ENCODE measurements around the gene ZNF649. TPM values are rescaled to one million over a fixed set of nuclear protein-coding genes. Genes with fewer than 3 reads are reported as not detected.

ZNF649 gene
- total and polyA plus RNA-seq, 2 donors from 2014 or later, result 4.9 to 16.2 TPM

GRCh38 chr19:51927859-51928258 lies 23.0 kb upstream of the ZNF649 start:
- H3K27me3 ChIP-seq (ENCODE audit: control insufficient read depth, insufficient read depth, low read length), result no peaks in the 10 kb centered on the region
- no peak for TF ChIP-seq CTCF (IDR thresholded peaks at IDR 0.05; ENCODE audit: borderline replicate concordance, extremely low read depth, insufficient read depth)
- peaks cover 0 to 4% (median 0%) of the 10 kb centered on the region in 3 donors for H3K9me3 ChIP-seq (ENCODE audit: control insufficient read depth in 2 of 3, insufficient read depth in 1 of 3, low read length in 3 of 3)
- H3K4me3 ChIP-seq (ENCODE audit: low read length in 3 of 3), result peak overlapping the region; percentile 79 to 100 (median 83)
- peak in 1 of 5 donors; percentile 37 for DNase-seq
- H3K9ac ChIP-seq (ENCODE audit: low read length in 3 of 3), result peak overlapping the region; percentile 74 to 100 (median 82)
- intact Hi-C loops (cut with DNase I), result no loop called here
- H3K27ac ChIP-seq (ENCODE audit: low read depth in 2 of 2, low read length in 2 of 2), result peak overlapping the region in 1 of 2 donors; percentile 97
- peaks cover 0 to 6% (median 0%) of the 10 kb centered on the region in 3 donors for H3K4me1 ChIP-seq (ENCODE audit: control insufficient read depth in 2 of 3, insufficient read depth in 2 of 3, low read depth in 1 of 3, low read length in 3 of 3)
- no peak for FAIRE-seq
- H3K36me3 ChIP-seq (ENCODE audit: control insufficient read depth in 2 of 3, insufficient read depth in 3 of 3, low read length in 3 of 3), result peaks cover 0 to 4% (median 2%) of the 10 kb centered on the region in 3 donors

GRCh38 chr19:51926784-51927741 lies 22.2 kb upstream of the ZNF649 start, which contains the start of gene ZNF613:
ZNF613 (plus strand) TSS chr19:51927472; CDS start chr19:51936221, 8,749 bp downstream.
- peak within 1 kb of the TSS; percentile 79 to 100 (median 83) for H3K4me3 ChIP-seq (ENCODE audit: low read length in 3 of 3)
- H3K9me3 ChIP-seq (ENCODE audit: control insufficient read depth in 2 of 3, insufficient read depth in 1 of 3, low read length in 3 of 3), result peaks cover 0 to 8% (median 6%) of the 10 kb centered on the region in 3 donors
- no peaks in the 10 kb centered on the region for H3K27me3 ChIP-seq (ENCODE audit: control insufficient read depth, insufficient read depth, low read length)
- H3K27ac ChIP-seq (ENCODE audit: low read depth in 2 of 2, low read length in 2 of 2), result peak within 1 kb of the TSS; percentile 86 to 97
- peaks cover 0 to 6% (median 0%) of the 10 kb centered on the region in 3 donors for H3K4me1 ChIP-seq (ENCODE audit: control insufficient read depth in 2 of 3, insufficient read depth in 2 of 3, low read depth in 1 of 3, low read length in 3 of 3)
- H3K36me3 ChIP-seq (ENCODE audit: control insufficient read depth in 2 of 3, insufficient read depth in 3 of 3, low read length in 3 of 3), result peaks cover 0 to 3% (median 2%) of the 10 kb centered on the region in 3 donors
- peak; percentile 31 for TF ChIP-seq CTCF (IDR thresholded peaks at IDR 0.05; ENCODE audit: borderline replicate concordance, extremely low read depth, insufficient read depth)
- peak within 1 kb of the TSS; percentile 74 to 100 (median 82) for H3K9ac ChIP-seq (ENCODE audit: low read length in 3 of 3)
- FAIRE-seq (peak; percentile 30), DNase-seq (peak; percentile 95 to 98 (median 95))
- intact Hi-C loops (cut with DNase I), result no loop called here

DNA sequence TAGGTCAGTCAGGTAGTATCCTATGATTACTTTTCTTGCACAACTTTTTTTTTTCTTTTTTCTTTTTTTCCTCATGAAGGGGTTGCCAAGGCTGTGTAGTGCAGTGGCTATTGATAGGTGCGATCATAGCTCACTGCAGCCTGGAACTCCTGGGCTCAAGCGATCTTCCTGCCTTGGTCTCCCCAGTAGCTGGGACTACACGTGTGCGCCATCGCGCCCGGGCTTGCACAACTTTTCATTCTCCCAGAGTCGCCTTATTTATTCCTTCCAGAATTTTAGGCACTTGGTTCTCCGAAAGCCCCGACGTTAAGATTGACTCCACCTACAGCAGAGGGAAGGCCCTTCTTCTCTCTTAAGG lies 21.6 kb upstream of the ZNF649 start:
- Histone ChIP-seq H3K36me3 (ENCODE audit: control insufficient read depth in 2 of 3, insufficient read depth in 3 of 3, low read length in 3 of 3) (peaks cover 0 to 3% (median 2%) of the 10 kb centered on the region in 3 donors), H3K27me3 (ENCODE audit: control insufficient read depth, insufficient read depth, low read length) (no peaks in the 10 kb centered on the region), H3K27ac (ENCODE audit: low read depth in 2 of 2, low read length in 2 of 2) (peak overlapping the region; percentile 86 to 97), H3K4me1 (ENCODE audit: control insufficient read depth in 2 of 3, insufficient read depth in 2 of 3, low read depth in 1 of 3, low read length in 3 of 3) (peaks cover 0 to 6% (median 0%) of the 10 kb centered on the region in 3 donors), H3K9me3 (ENCODE audit: control insufficient read depth in 2 of 3, insufficient read depth in 1 of 3, low read length in 3 of 3) (peaks cover 0 to 13% (median 10%) of the 10 kb centered on the region in 3 donors), H3K9ac (ENCODE audit: low read length in 3 of 3) (peak overlapping the region; percentile 74 to 100 (median 82)), H3K4me3 (ENCODE audit: low read length in 3 of 3) (peak overlapping the region; percentile 79 to 100 (median 83))
- no peak for FAIRE-seq
- intact Hi-C loops (cut with DNase I), result no loop called here
- DNase-seq, result no peak
- TF ChIP-seq CTCF (IDR thresholded peaks at IDR 0.05; ENCODE audit: borderline replicate concordance, extremely low read depth, insufficient read depth), result no peak
